Lung (tissue), 12 donors: ENCODE data around the gene EHMT2. TPM values are rescaled to one million over a fixed set of nuclear protein-coding genes. Genes with fewer than 3 reads are reported as not detected.
"Not testable (repeated sequence)": the region's sequence is repeated elsewhere in the genome, so short reads cannot be mapped to it uniquely, and the experiment has no call there.

Source experiments
- ATAC-seq: fragments of 200-7000 bp; cut with Tn5 transposase; one replicate; pipeline ENCODE4 v1.9.1; 2020; ENCODE audit warnings: moderate number of reproducible peaks; ENCODE audit not compliant: insufficient read depth, low FRiP score
- DNase-seq, 3 donors: peaks; one replicate each; pipeline ENCODE4 v3.0.0-alpha.2; 2013 to 2017
- H3K27ac ChIP-seq, 2 donors: one replicate each; pipeline ENCODE4 v1.5.1; 2013; ENCODE audit warnings: mild to moderate bottlenecking in 2 of 2, moderate library complexity in 2 of 2, control low read depth in 1 of 2, inconsistent platforms in 1 of 2, low read depth in 1 of 2, low read length in 1 of 2
- H3K27me3 ChIP-seq, 3 donors: one replicate each; pipeline ENCODE4 v1.5.1; 2013; ENCODE audit warnings: low read length in 2 of 3; ENCODE audit not compliant: control insufficient read depth in 3 of 3, insufficient read depth in 3 of 3
- H3K36me3 ChIP-seq, 4 donors: one replicate each; pipeline ENCODE4 v1.5.1; 2013; ENCODE audit warnings: low read length in 4 of 4, mild to moderate bottlenecking in 1 of 4, moderate library complexity in 1 of 4; ENCODE audit not compliant: control insufficient read depth in 4 of 4, insufficient read depth in 4 of 4
- H3K4me1 ChIP-seq, 5 donors: one replicate each; pipeline ENCODE4 v1.5.1; 2013; ENCODE audit warnings: low read length in 5 of 5, mild to moderate bottlenecking in 2 of 5, moderate library complexity in 1 of 5; ENCODE audit not compliant: control insufficient read depth in 5 of 5, insufficient read depth in 5 of 5
- H3K4me3 ChIP-seq: one replicate; pipeline ENCODE4 v1.5.1; 2013; ENCODE audit warnings: mild to moderate bottlenecking, control low read depth, moderate library complexity
- H3K9ac ChIP-seq, 2 donors: one replicate each; pipeline ENCODE4 v1.5.1; 2013; ENCODE audit warnings: low read length in 2 of 2, control low read depth in 1 of 2; ENCODE audit not compliant: insufficient read depth in 1 of 2
- H3K9me3 ChIP-seq, 4 donors: one replicate each; pipeline ENCODE4 v1.5.1; 2013; ENCODE audit warnings: low read length in 3 of 4, mild to moderate bottlenecking in 1 of 4, moderate library complexity in 1 of 4; ENCODE audit not compliant: control insufficient read depth in 4 of 4, insufficient read depth in 3 of 4
- WGBS, 2 donors: extraction: QIAGEN DNeasy Blood & Tissue Kit; methylation state at CpG; one replicate each; pipeline ENCODE4 v1.1.7; 2013; 5-methylcytosine and 5-hydroxymethylcytosine counted together
- polyA plus RNA-seq, 2 donors: library from polyadenylated mRNA; stranded (reverse); fragments of 200-250 nt; gene quantifications; one replicate each; pipeline ENCODE4 v1.2.1, GENCODE V29; 2013
- total RNA-seq, 2 donors: library from RNA; depleted of rRNA in 1 of 2; stranded (reverse); fragments of >200 nt in 1 of 2; gene quantifications; one replicate each; pipeline ENCODE4 v1.2.1, GENCODE V29; 2014 to 2021
- TF ChIP-seq, protein P1 (sequence below): IDR thresholded peaks from 2 replicates; pipeline ENCODE4 v1.5.1; 2012; ENCODE audit warnings: mild to moderate bottlenecking; ENCODE audit errors: control extremely low read depth, extremely low read depth
- donor health status: control.
- donor health status: control.
- donor health status: Bipolar disorder and iron deficiency.
- donor health status: healthy.
- donor health status: DM: yes; HTN: yes; CAD: no.

EHMT2 gene
- total and polyA plus RNA-seq, 4 donors = 21.2 to 43.4 (median 34.8) TPM

GRCh38 chr6:31907158-31907813 lies 9.8 kb upstream of the EHMT2 start:
- H3K9ac ChIP-seq = no peak overlapping the region
- DNase-seq = peak; percentile 31 to 76 (median 67)
- no peaks in the 10 kb centered on the region for H3K9me3 ChIP-seq
- no peak overlapping the region for H3K4me3 ChIP-seq
- peaks cover 0 to 3% (median 3%) of the 10 kb centered on the region in 3 donors for H3K27me3 ChIP-seq
- WGBS, 2 donors = 40 to 42% methylated on average over 7 of the region's 7 CpGs
- H3K4me1 ChIP-seq = peaks cover 0 to 16% (median 3%) of the 10 kb centered on the region in 5 donors
- no peak overlapping the region for H3K27ac ChIP-seq
- TF ChIP-seq, protein P1, sequence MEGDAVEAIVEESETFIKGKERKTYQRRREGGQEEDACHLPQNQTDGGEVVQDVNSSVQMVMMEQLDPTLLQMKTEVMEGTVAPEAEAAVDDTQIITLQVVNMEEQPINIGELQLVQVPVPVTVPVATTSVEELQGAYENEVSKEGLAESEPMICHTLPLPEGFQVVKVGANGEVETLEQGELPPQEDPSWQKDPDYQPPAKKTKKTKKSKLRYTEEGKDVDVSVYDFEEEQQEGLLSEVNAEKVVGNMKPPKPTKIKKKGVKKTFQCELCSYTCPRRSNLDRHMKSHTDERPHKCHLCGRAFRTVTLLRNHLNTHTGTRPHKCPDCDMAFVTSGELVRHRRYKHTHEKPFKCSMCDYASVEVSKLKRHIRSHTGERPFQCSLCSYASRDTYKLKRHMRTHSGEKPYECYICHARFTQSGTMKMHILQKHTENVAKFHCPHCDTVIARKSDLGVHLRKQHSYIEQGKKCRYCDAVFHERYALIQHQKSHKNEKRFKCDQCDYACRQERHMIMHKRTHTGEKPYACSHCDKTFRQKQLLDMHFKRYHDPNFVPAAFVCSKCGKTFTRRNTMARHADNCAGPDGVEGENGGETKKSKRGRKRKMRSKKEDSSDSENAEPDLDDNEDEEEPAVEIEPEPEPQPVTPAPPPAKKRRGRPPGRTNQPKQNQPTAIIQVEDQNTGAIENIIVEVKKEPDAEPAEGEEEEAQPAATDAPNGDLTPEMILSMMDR = no peak
- ATAC-seq = peak; percentile 66
- no peaks in the 10 kb centered on the region for H3K36me3 ChIP-seq

GRCh38 chr6:31906727-31907126 lies 9.2 kb upstream of the EHMT2 start:
- DNase-seq, H3K9me3 ChIP-seq, H3K27ac ChIP-seq, H3K4me3 ChIP-seq, H3K9ac ChIP-seq, H3K36me3 ChIP-seq, H3K27me3 ChIP-seq, ATAC-seq: not testable (repeated sequence)
- 81 to 91% methylated on average over 8 of the region's 8 CpGs for WGBS, 2 donors
- H3K4me1 ChIP-seq = peaks cover 0 to 16% (median 3%) of the 10 kb centered on the region in 5 donors

DNA sequence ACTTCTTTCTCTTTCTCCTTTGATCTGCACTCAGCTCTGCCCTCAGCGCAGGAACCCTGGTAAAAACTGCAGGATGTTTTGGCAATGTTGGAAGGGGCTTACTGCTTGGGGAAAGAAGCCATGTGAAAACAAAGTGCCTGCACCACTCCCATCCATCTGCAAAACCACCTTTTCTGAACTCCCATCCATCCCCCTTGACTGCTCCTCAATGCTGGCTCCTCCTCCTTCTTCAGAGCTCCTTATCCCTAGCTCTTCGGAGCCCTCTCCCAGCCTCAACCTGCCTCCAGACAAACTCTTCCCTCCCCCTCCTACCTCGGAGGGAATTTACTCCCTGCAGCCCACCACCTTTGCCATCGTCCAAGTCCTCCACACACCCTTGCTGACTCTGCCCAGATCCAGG lies 8.6 kb upstream of the EHMT2 start:
- 46 to 60% methylated on average over 4 of the region's 4 CpGs for WGBS, 2 donors

DNA sequence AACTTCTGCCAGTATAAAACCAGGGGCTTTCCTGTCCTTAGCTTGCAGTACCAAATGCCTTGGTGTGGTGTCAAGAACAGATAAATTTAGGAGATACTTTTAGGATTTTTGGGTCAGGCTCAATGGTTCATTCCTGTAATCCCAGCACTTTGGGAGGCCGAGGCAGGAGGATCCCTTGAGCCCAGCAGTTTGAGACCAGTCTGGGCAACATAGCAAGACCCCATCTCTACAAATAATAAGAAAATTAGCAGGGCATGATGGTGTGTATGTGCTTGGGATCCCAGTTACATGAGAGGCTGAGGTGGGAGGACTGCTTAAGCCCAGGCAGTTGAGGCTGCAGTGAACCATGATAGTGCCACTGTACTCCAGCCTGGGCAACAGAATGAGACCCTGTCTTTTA lies 7.5 kb upstream of the EHMT2 start:
- TF ChIP-seq, protein P1 = no peak
- Histone ChIP-seq H3K4me3 (no peak overlapping the region), H3K9ac (no peak overlapping the region), H3K4me1 (peaks cover 0 to 16% (median 3%) of the 10 kb centered on the region in 5 donors), H3K9me3 (no peaks in the 10 kb centered on the region), H3K27ac (no peak overlapping the region), H3K36me3 (no peaks in the 10 kb centered on the region), H3K27me3 (peaks cover 0 to 3% (median 3%) of the 10 kb centered on the region in 3 donors)
- no peak for DNase-seq
- ATAC-seq = no peak
- WGBS, 2 donors = 98 to 100% methylated on average over 1 of the region's 1 CpG

More for the DNA sequence above, 8.6 kb upstream of the EHMT2 start:
- DNase-seq = no peak
- Histone ChIP-seq H3K4me1 (peaks cover 0 to 16% (median 3%) of the 10 kb centered on the region in 5 donors), H3K27me3 (peaks cover 0 to 3% (median 3%) of the 10 kb centered on the region in 3 donors), H3K9me3 (no peaks in the 10 kb centered on the region), H3K4me3 (no peak overlapping the region), H3K36me3 (no peaks in the 10 kb centered on the region), H3K27ac (no peak overlapping the region), H3K9ac (no peak overlapping the region)
- no peak for ATAC-seq
- TF ChIP-seq, protein P1 = no peak
